Esophagus squamous epithelium (tissue), 4 donors: ENCODE results near the gene PSKH1.

Source experiments
- POLR2A ChIP-seq, 4 donors: fragments of 450-650 bp; IDR thresholded peaks; one replicate each; pipeline ENCODE4 v1.6.1; 2017; ENCODE audit warnings: antibody characterized with exemption in 4 of 4, mild to moderate bottlenecking in 4 of 4, moderate library complexity in 3 of 4
- TF ChIP-seq, protein P1 (sequence below), 6 experiments: fragments of 450-650 bp in 4 of 6; fragments of 200-600 bp in 2 of 6; sonication (generic) in 2 of 6; IDR thresholded peaks; one replicate each; pipeline ENCODE4 v1.5.1; 2016 to 2019; ENCODE audit warnings: antibody characterized with exemption in 6 of 6, mild to moderate bottlenecking in 4 of 6, moderate library complexity in 4 of 6

DNA sequence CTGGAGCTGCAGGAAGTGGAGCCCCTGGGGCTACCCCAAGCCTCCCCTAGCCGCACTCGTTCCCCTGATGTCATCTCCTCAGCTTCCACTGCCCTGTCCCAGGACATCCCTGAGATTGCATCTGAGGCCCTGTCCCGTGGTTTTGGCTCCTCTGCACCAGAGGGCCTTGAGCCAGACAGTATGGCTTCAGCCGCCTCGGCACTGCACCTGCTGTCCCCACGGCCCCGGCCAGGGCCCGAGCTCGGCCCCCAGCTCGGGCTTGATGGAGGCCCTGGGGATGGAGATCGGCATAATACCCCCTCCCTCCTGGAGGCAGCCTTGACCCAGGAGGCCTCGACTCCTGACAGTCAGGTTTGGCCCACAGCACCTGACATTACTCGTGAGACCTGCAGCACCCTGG lies 12.5 kb upstream of the PSKH1 start:
- TF ChIP-seq, protein P1, sequence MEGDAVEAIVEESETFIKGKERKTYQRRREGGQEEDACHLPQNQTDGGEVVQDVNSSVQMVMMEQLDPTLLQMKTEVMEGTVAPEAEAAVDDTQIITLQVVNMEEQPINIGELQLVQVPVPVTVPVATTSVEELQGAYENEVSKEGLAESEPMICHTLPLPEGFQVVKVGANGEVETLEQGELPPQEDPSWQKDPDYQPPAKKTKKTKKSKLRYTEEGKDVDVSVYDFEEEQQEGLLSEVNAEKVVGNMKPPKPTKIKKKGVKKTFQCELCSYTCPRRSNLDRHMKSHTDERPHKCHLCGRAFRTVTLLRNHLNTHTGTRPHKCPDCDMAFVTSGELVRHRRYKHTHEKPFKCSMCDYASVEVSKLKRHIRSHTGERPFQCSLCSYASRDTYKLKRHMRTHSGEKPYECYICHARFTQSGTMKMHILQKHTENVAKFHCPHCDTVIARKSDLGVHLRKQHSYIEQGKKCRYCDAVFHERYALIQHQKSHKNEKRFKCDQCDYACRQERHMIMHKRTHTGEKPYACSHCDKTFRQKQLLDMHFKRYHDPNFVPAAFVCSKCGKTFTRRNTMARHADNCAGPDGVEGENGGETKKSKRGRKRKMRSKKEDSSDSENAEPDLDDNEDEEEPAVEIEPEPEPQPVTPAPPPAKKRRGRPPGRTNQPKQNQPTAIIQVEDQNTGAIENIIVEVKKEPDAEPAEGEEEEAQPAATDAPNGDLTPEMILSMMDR (IDR thresholded peaks at IDR 0.05), result no peak
- TF ChIP-seq POLR2A (IDR thresholded peaks at IDR 0.05), result no peak
